Psoas muscle (tissue), 8 donors: ENCODE results near the gene DAB2IP. TPM values are rescaled to one million over a fixed set of nuclear protein-coding genes. Genes with fewer than 3 reads are reported as not detected.

Experiments used
- ATAC-seq, 4 donors: fragments of 200-7000 bp; cut with Tn5 transposase; one replicate each; pipeline ENCODE4 v1.9.1; 2020; ENCODE audit warnings: moderate library complexity in 3 of 4, mild to moderate bottlenecking in 2 of 4
- DNase-seq, 2 donors: peaks; one replicate each; pipeline ENCODE4 v3.0.0-alpha.2; 2020
- H3K27ac ChIP-seq: fragments of 200-600 bp; one replicate; pipeline ENCODE4 v1.8.0; 2022
- H3K27me3 ChIP-seq, 3 donors: fragments of 200-600 bp in 1 of 3; one replicate each; pipeline versions ENCODE4 v1.6.1 to v1.8.0; 2013 to 2022; ENCODE audit warnings: low read length in 2 of 3, mild to moderate bottlenecking in 2 of 3, moderate library complexity in 1 of 3; ENCODE audit not compliant: insufficient read depth in 3 of 3
- H3K36me3 ChIP-seq, 2 donors: fragments of 200-600 bp in 1 of 2; one replicate each; pipeline versions ENCODE4 v1.6.1 to v1.8.0; 2013 to 2022; ENCODE audit warnings: low read depth in 1 of 2, mild to moderate bottlenecking in 1 of 2, moderate library complexity in 1 of 2; ENCODE audit not compliant: insufficient read depth in 1 of 2
- H3K4me1 ChIP-seq: fragments of 200-600 bp; one replicate; pipeline ENCODE4 v1.8.0; 2022
- H3K4me3 ChIP-seq: fragments of 200-600 bp; one replicate; pipeline ENCODE4 v1.8.0; 2022; ENCODE audit warnings: mild to moderate bottlenecking
- H3K9me3 ChIP-seq: fragments of 200-600 bp; one replicate; pipeline ENCODE4 v1.8.0; 2022
- WGBS, 3 donors: extraction: QIAGEN DNeasy Blood & Tissue Kit; methylation state at CpG; one replicate each; pipeline versions ENCODE4 v1.1.6 to v1.1.7; 2013; 5-methylcytosine and 5-hydroxymethylcytosine counted together
- intact Hi-C, 2 donors: fragments of 100-400 bp; cut with DNase I; formaldehyde crosslinking; loops; one replicate each; pipeline versions ENCODE4 v1.11.0 to v1.14.2; 2022
- polyA plus RNA-seq, 3 donors: library from polyadenylated mRNA; stranded (reverse); fragments of 200-250 nt; gene quantifications; one replicate each; pipeline ENCODE4 v1.2.3, GENCODE V29; 2013
- total RNA-seq, 4 donors: library from RNA; stranded (reverse); fragmentation: NEBNext Ultra II Directional in 2 of 4; extraction: Animal tissue kit (Norgen Biotek cat#: 25700) in 2 of 4; gene quantifications; one replicate each; pipeline versions ENCODE4 v1.2.1 to v1.2.4, GENCODE V29; 2021 to 2023
- TF ChIP-seq, protein P1 (sequence below): fragments of 200-600 bp; IDR thresholded peaks from one replicate; pipeline ENCODE4 v1.8.0; 2022; ENCODE audit warnings: antibody characterized with exemption
- donor health status: healthy with polysubstance abuse.
- donor health status: DM: no; HTN: no; CAD: no; lungs with moderate emphysema.
- donor health status: Bipolar disorder and iron deficiency.
- donor health status: healthy.
- donor health status: DM: yes; HTN: yes; CAD: no.
- donor health status: DM: no; HTN: no; CAD: no.
- donor health status: DM: no; HTN: no; CAD: no.
- donor health status: DM: yes; HTN: yes; CAD: no.

Gene DAB2IP
- total and polyA plus RNA-seq, 7 donors = 14.1 to 66.2 (median 33.4) TPM

DNA sequence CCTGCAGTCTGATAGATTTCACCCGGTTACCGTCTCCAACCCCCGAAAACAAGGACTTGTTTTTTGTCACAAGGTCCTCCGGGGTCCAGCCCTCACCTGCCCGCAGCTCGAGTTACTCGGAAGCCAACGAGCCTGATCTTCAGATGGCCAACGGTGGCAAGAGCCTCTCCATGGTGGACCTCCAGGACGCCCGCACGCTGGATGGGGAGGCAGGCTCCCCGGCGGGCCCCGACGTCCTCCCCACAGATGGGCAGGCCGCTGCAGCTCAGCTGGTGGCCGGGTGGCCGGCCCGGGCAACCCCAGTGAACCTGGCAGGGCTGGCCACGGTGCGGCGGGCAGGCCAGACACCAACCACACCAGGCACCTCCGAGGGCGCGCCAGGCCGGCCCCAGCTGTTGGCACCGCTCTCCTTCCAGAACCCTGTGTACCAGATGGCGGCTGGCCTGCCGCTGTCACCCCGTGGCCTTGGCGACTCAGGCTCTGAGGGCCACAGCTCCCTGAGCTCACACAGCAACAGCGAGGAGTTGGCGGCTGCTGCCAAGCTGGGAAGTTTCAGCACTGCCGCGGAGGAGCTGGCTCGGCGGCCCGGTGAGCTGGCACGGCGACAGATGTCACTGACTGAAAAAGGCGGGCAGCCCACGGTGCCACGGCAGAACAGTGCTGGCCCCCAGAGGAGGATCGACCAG lies 121.3 kb downstream of the DAB2IP start:
- Histone ChIP-seq H3K27ac (peak overlapping the region; percentile 56), H3K4me3 (no peak overlapping the region), H3K4me1 (peaks cover 31% of the 10 kb centered on the region), H3K27me3 (no peaks in the 10 kb centered on the region), H3K36me3 (peaks cover 10 to 92% of the 10 kb centered on the region in 2 donors), H3K9me3 (no peaks in the 10 kb centered on the region)
- WGBS, 3 donors = 22 to 41% (median 37%) methylated on average over 34 to 45 of the region's 45 CpGs
- TF ChIP-seq, protein P1, sequence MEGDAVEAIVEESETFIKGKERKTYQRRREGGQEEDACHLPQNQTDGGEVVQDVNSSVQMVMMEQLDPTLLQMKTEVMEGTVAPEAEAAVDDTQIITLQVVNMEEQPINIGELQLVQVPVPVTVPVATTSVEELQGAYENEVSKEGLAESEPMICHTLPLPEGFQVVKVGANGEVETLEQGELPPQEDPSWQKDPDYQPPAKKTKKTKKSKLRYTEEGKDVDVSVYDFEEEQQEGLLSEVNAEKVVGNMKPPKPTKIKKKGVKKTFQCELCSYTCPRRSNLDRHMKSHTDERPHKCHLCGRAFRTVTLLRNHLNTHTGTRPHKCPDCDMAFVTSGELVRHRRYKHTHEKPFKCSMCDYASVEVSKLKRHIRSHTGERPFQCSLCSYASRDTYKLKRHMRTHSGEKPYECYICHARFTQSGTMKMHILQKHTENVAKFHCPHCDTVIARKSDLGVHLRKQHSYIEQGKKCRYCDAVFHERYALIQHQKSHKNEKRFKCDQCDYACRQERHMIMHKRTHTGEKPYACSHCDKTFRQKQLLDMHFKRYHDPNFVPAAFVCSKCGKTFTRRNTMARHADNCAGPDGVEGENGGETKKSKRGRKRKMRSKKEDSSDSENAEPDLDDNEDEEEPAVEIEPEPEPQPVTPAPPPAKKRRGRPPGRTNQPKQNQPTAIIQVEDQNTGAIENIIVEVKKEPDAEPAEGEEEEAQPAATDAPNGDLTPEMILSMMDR = no peak
- intact Hi-C loops = no loop called here
- DNase-seq (peak; percentile 89 to 96), ATAC-seq (peak; percentile 94 to 96 (median 96))

DNA sequence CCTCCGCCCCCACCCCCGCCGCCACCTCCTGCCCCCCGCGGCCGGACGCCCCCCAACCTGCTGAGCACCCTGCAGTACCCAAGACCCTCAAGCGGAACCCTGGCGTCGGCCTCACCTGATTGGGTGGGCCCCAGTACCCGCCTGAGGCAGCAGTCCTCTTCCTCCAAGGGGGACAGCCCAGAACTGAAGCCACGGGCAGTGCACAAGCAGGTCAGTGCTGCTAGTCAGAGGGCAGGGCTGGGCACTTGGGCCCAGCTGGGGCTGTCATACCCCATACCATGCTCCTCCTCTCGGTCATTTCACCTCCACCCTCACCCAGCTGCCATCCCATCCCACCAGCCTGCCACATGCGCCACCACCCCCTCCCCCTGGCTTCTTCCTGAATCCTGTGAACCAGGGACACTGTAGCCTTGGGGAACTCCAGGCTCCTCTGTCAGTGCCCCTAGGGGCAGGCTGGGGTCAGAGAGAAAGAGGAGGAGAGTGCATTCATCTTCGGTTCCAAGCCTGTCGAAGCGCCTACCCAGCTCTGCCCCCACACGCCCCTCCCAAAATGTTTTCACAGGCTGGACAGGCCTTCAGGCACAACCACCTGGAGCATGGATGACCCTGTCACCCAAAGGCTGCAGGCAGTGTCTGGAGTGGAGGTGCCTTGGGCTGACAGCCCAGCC lies 122.0 kb downstream of the DAB2IP start:
- ATAC-seq = peak; percentile 11 to 21 (median 14)
- intact Hi-C loops = no loop called here
- no peaks in the 10 kb centered on the region for H3K27me3 ChIP-seq
- no peaks in the 10 kb centered on the region for H3K9me3 ChIP-seq
- H3K4me3 ChIP-seq = no peak overlapping the region
- TF ChIP-seq, protein P1 = no peak
- H3K36me3 ChIP-seq = peaks cover 10 to 94% of the 10 kb centered on the region in 2 donors
- DNase-seq = no peak
- peak overlapping the region; percentile 56 for H3K27ac ChIP-seq
- 55 to 82% (median 60%) methylated on average over 11 to 18 of the region's 18 CpGs for WGBS, 3 donors
- peaks cover 37% of the 10 kb centered on the region for H3K4me1 ChIP-seq

DNA sequence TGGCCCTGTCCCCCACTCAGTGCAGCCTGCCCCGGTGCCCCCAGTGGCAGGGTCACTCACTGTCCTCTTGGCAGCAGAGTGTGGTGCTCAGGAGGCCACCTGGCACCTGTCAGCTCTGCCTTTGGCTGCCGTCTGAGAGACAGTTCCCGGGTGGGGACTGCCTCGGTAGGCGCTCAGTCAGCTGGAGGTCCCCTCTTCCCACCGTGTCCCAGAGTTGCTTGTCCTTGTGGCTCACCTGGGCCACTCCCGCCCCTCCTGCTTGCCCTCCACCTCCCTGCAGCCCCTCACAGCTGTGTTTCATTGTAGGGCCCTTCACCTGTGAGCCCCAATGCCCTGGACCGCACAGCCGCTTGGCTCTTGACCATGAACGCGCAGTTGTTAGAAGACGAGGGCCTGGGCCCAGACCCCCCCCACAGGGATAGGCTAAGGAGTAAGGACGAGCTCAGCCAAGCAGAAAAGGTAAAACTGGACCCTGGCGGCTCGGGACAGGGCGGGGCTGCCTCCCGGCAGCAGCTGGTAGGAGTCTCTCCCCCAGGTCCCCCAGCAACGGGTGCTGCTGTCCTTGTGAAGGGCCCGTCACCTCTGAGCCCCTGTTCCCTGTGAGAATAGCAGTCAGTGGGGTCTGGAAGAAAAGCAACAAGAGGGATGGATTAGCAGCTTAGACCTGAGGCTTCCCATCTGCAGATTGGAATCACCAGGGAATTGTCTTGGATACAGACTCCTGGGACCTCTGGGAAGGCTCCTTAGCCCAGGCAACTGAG lies 122.7 kb downstream of the DAB2IP start:
- intact Hi-C loops = no loop called here
- TF ChIP-seq, protein P1 = no peak
- Histone ChIP-seq H3K4me1 (peaks cover 40% of the 10 kb centered on the region), H3K27ac (peak overlapping the region; percentile 56), H3K4me3 (no peak overlapping the region), H3K36me3 (peaks cover 10 to 87% of the 10 kb centered on the region in 2 donors), H3K27me3 (no peaks in the 10 kb centered on the region), H3K9me3 (no peaks in the 10 kb centered on the region)
- 67 to 80% (median 70%) methylated on average over 19 of the region's 19 CpGs for whole genome bisulfite sequencing, 3 donors
- DNase-seq = peak in 1 of 2 donors; percentile 12
- no peak for ATAC-seq

DNA sequence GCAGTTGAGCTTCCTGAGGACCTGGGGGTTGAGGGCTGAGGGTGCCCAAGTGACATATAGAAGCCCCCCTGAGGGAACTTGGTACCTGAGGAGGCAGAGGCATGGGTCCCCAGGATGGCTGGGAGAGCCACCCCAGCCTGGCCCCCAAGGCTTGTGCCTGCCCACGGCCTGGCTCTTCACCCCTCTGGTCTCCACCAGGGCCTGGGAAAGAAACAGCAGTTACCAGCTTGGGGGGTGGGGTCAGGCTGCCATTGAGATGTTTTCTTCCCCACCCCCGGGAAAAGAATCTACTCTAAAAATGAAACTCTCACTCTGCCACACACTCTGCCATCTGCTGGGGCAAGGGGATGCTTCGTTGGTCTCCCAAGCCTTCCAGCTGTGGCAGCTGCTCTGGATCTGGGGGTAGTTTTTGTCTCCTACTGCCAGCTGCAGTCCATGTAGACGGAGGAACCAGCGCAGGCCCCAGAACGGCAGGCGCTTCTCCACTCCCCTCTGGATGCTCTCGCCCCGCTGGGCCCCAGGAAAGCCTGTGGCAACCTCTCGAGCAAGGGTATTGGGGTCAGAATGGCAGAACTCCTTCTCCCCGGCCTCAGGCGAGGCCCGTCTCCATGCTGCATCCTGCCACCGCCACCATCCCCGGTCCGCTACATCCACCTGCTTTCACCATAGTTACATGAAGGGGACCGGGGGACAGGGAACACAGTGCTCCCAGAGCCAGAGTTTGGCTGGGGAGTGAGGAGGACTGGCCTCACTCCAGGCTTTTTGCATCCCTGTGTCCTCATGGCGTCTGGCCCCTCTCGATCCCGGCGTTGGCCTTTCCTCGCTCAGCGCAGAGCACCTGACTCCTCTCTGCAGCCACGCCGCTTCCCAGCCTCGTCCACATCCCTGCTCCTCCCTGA lies 123.5 kb downstream of the DAB2IP start:
- TF ChIP-seq, protein P1 = no peak
- WGBS, 3 donors = 80 to 91% (median 82%) methylated on average over 26 of the region's 26 CpGs
- Histone ChIP-seq H3K27me3 (no peaks in the 10 kb centered on the region), H3K36me3 (peaks cover 7 to 79% of the 10 kb centered on the region in 2 donors), H3K4me1 (peaks cover 40% of the 10 kb centered on the region), H3K27ac (no peak overlapping the region), H3K4me3 (no peak overlapping the region), H3K9me3 (no peaks in the 10 kb centered on the region)
- no peak for ATAC-seq
- intact Hi-C loops = no loop called here
- DNase-seq = peak in 1 of 2 donors; percentile 11
